Non-pigmented ciliary epithelial cell (primary cell): ENCODE results near the gene FCGBP.
"Not testable (repeated sequence)": the region's sequence is repeated elsewhere in the genome, so short reads cannot be mapped to it uniquely, and the experiment has no call there.

Source experiments
- DNase-seq: peaks from one replicate; pipeline ENCODE4 v3.0.0-alpha.2; 2010; ENCODE audit warnings: low read depth

Gene FCGBP

GRCh38 chr19:39890755-39891551, 43.5 kb downstream of the FCGBP start:
- DNase-seq: no peak

GRCh38 chr19:39889872-39890754, 44.3 kb downstream of the FCGBP start:
- DNase-seq: not testable (repeated sequence)

- not testable (repeated sequence) for DNase-seq
These were observed 46.9 kb downstream of the FCGBP start for GRCh38 chr19:39887456-39887951.

- DNase-seq: not testable (repeated sequence)
These were observed 48.4 kb downstream of the FCGBP start for GRCh38 chr19:39885821-39886554.

GRCh38 chr19:39884721-39885120, 49.7 kb downstream of the FCGBP start:
- DNase-seq: not testable (repeated sequence)
